Posterior cingulate gyrus (tissue), 11 donors: ENCODE data around the gene PODN.

Experiments used
- DNase-seq, 10 donors: peaks; one replicate each; pipeline versions ENCODE4 v3.0.0 to v3.0.0-alpha.2; 2020 to 2021; ENCODE audit warnings: mixed read lengths in 3 of 10
- intact Hi-C: fragments of 100-400 bp; cut with DNase I; formaldehyde crosslinking; loops from one replicate; pipeline ENCODE4 v1.15.1; 2023

PODN gene, protein sequence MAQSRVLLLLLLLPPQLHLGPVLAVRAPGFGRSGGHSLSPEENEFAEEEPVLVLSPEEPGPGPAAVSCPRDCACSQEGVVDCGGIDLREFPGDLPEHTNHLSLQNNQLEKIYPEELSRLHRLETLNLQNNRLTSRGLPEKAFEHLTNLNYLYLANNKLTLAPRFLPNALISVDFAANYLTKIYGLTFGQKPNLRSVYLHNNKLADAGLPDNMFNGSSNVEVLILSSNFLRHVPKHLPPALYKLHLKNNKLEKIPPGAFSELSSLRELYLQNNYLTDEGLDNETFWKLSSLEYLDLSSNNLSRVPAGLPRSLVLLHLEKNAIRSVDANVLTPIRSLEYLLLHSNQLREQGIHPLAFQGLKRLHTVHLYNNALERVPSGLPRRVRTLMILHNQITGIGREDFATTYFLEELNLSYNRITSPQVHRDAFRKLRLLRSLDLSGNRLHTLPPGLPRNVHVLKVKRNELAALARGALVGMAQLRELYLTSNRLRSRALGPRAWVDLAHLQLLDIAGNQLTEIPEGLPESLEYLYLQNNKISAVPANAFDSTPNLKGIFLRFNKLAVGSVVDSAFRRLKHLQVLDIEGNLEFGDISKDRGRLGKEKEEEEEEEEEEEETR

DNA sequence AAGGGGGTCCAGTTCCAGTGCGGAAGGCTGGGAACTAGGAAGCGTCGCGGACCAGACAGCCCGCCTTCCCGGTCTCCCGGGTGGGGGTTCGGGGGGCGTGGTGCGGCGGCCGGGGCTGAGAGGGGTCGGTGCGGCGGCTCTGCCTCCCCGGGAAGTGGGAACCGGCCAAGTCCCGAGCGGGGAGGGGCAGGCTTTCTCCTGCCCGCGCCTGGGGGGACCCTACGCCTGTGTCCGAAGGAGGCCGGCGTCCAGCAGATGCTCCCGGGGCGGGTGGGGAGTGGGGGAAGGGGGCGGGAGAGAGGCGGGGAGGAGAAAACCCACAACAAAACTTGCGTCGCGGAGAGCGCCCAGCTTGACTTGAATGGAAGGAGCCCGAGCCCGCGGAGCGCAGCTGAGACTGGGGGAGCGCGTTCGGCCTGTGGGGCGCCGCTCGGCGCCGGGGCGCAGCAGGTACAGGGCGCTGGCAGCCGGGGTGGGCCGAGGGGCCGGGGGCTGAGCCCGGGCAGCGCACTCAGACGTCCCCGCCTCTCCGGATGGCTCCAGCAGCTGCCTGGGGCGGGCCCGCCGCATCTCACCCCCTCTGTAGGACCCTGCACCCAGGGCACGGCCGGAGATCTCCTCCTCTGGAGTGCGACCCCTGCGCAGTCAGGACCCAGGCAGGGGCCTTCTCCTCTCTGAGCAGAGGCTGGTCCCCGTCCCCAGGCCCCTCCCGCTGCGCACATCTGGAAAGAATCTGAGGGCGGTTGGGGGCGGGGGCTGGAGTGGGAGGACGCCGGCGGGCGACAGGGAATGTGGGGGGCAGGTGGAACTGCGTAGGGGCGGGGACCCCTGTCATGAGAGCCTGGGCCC lies at the start of gene PODN:
Gene PODN, plus strand, starts transcription at position 355 of the 849 bp plus-strand sequence. CDS start 7,643 bp downstream, outside the sequence.
- DNase-seq = peak in 2 of 10 donors; percentile 87
- intact Hi-C loops = no loop called here

DNA sequence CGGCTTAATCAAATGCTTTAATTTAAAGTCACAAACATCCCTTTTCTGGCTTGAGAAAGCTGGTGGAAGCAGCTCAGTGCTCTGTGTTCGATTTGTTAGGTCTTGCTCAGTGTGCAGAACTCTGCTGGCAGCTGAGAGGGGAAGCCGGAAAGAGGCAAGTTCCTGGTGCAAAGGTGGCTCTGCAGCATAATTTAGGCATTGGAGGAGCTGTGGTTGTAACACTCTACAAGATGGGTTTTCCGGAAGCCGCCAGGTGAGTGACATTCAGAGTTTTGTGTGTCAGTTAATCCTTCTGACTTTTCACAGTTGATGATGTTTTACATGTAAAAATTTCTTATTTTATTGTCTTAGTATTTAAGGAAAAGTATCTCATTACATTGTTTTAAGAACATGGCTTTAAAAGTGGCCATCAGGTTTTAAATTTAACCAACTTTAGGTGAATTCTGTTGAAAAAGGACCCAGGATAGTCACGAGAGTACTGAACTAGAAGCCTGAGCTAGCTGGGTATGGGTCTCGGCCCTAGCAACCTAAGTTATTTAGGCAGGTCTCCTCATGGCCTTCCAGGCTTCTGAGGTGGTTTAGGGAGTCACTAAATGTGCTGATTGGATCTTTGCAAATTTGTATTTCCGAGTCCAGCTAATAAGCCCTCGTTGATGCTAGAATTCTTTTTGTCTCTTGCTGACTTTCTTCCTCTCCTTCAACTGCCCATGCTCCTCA lies 47.1 kb upstream of the PODN start:
- intact Hi-C loops = no loop called here
- DNase-seq = peak; percentile 46 to 93 (median 64)

DNA sequence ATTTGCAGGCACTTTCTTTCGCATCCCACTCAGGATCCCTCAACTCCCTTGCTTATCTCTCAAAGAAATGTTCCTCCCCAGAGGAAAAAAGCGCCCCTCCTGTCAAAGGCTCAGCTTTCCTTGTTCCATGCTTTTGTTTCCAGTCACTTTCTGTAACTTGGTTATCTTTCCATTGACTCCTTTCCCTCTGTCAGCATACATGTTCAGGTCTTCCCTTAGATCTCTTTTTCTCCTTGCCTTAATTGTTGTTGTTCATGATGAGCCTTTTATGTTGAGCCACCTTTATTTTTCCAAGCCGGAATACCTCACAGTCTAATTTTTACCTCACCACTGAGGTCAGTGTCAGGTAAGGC lies 46.5 kb upstream of the PODN start:
- DNase-seq = no peak

DNA sequence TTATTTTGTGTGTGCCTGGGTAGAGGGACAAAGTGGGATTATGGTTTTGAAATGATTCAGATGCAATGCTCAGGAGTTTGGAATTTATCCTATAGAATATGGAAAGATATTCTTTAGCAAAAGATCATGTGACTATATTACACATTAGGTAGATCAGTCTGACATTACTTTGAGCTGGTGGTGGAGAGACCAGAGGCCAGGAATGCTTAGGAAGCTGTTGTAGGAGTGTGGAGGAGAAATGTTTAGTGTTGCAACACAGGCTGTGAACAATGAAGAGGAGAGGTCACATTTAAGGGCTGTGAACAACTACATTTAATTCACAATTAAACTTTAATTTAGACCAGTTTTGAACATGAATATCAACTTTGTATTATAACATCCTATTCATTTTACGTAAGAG lies 45.3 kb upstream of the PODN start:
- DNase-seq = no peak
- intact Hi-C loops = no loop called here

More for the DNA sequence above, 46.5 kb upstream of the PODN start:
- intact Hi-C loops = no loop called here

DNA sequence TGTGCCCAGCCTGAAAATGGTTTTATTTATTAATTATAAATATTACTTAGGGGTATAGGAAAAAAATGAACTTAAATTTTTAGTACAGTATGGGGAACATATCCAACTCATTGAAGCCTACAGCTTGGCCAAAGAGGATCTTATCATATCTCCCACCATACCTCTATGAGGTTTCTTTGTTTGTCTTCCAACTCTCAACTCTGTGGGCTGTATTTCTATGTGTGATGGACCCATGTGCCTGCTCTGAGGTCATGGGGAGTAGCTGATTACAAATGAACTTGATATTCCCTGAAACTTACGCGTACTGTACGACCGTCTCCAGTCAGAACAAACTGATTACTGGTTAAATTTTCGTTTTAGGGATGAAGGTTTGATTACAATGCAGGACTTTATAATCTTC lies 41.4 kb upstream of the PODN start:
- intact Hi-C loops = no loop called here
- DNase-seq = no peak

DNA sequence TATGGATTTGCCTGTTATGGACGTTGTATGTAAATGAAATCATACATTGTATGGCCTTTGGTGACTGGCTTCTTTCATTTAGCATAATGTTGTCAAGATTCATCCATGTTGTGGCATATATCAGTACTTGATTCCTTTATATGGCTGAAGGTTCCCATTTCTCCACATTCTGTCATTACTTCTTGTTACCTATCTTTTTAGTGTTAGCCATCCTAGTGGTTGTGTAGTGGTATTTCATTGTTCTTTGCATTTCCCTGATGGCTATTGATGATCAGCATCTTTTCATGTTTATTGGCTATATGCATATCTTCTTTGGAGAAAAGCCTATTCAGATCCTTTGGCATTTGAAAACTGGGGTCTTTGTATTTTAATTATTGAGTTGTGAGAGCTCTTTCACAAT lies 39.8 kb upstream of the PODN start:
- DNase-seq = no peak
- intact Hi-C loops = no loop called here

DNA sequence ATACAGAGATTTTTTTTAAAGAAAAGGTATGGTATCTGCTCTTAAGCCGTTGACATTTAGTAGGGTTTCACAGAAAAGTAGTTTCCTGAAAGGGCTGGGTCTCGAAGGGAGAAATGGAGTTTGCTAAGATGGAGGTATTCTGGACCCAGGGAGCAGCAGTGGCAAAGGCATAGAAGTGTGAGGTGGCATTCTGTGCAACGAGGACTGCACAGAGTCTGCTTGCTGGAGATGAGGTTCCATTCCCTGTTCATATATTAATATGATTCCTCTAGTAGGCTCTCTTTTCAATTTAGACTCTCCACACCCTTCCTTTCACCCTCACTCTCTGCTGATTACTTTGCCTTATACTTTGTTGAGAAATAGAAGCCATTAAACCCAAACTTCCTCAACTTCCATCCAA lies 38.5 kb upstream of the PODN start:
- no peak for DNase-seq
- intact Hi-C loops = no loop called here

DNA sequence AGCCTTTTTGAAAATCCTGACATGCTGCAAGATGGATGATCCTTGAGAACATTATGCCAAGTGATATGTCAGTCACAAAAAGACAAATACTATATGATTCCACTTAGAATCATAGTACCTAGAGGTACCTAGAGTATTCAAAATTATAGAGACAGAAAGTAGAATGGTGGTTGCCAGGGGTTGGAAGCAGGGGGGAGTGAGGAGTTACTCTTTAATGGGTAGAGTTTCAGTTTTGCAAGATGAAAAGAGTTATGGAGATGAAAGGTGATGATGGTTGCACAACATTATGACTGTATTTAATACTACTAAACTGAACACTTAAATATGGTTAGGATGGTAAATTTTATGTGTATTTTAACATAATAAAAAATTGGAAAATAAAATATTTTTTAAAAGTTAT lies 37.9 kb upstream of the PODN start:
- intact Hi-C loops = no loop called here
- no peak for DNase-seq

DNA sequence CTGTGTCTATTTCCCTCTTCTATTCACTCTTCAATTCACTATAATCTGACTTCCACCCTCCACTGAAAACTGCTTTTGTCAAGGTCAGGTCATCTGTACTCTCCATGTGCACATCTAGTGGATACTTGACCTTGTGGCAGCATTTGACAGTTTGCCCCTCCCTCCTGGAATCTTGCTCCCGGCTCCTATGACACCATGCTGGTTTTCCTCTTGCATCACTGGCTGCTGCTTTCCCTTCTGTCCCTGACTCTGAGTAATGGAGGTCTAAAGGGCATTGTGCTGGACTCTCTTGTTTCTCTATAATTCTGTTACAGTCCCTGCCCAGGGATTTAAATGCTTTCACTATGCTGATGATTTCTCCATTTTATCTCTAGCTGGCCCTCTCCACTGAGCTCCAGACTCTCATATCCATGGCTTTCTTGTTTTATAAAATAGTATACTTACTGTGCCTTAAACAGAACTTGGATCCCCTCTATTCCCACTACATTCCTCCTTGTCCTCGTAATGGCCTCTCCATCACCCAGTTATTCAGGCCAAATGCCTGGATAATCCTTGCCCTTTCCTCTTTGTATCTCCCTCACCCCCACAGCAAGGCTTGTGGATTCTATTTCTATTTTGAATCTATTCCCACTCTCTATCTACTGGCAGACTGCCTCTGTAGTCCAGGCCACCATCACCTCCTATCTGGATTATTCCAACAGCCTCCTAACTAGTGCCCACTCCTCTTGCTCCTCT lies 36.8 kb upstream of the PODN start:
- DNase-seq = no peak
- intact Hi-C loops = no loop called here

DNA sequence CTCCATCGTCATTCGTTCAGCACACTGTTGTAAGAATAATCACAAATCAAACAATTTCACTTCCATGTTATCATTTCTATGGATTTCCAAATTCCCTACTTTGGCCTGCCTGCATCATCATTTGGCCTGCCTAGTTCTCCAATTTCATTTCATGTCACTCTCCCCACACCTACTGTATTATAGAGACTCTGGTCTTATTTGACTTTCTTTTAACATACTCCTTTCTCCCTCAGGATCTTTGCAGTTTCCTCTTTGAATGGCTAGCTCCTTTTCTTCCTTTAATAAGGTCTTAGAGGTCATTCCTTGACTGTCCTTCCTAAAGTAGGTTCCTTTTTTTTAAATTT lies 36.3 kb upstream of the PODN start:
- DNase-seq = no peak
- intact Hi-C loops = no loop called here

DNA sequence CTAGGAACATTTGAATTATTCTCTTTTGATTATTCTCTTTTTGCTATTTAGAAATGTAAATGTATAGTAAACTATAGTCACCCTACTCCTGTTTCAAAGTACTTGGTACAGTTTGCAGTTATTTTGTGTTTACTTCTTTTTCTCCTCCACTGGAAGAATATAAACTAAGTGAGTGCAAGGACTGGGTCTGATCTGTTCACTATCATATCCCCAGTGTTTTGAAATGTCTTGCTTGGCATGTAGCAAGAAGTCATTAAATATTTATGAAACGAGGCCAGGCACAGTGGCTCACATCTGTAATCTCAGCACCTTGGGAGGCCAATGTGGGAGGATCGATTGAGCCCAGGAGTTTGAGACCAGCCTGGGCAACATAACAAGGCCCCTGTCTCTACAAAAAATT lies 35.8 kb upstream of the PODN start:
- intact Hi-C loops = no loop called here
- no peak for DNase-seq

DNA sequence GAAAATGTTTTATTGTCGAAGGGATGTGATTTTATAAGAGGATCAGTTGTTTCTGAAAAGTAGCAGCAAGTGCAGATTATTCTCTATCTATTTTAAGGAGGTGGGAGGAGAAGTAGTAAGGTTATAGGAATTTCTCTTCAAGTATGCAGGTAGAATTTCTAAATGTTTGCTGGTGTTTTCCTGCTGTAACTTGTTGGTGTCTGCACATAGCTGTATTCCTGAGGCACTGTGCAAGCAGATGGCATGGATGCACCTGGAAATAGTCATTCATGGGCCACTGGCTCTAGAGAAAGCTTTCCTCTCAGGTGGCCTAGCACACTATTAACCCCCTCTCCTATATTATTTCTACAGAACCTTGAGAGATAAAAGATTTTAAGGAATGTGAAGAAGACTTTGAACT lies 30.3 kb upstream of the PODN start:
- DNase-seq = no peak
- intact Hi-C loops = no loop called here

DNA sequence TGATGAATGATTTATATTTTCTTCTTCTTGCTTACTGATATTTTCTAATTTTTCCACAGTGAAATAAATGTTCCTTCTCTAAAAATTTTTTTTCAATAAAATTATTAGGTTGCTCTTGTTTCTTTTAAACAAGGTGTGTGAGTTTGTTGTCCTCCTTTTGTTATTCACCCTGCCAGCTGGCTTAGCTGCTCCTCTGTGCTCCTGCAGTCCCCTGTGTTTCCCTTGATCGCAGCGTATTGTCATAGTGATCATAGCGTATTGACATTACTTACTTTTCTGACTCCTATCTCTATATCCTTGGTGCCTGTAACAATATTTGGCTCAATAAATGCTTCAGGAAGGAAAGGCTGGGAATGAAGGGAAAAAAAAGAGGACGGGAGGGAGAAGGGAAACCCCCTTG lies 24.9 kb upstream of the PODN start:
- intact Hi-C loops = no loop called here
- DNase-seq = no peak

DNA sequence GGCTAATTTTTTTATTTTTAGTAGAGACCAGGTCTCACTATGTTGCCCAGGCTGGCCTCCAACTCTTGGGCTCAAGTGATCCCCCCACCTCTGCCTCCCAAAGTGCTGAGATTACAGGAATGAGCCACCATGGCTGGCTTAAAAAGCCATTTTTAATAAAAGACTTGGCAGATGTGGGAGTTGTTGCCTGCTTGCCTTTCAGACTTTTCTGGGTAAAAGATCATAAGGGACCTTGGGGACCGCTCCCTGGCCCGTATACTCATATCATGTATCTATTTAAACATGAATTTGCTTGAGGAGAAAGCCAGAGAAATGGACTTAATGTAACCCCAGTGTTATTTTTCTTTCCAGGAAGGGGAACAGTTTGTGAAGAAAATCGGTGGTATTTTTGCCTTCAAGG lies 23.4 kb upstream of the PODN start:
- intact Hi-C loops = no loop called here

DNA sequence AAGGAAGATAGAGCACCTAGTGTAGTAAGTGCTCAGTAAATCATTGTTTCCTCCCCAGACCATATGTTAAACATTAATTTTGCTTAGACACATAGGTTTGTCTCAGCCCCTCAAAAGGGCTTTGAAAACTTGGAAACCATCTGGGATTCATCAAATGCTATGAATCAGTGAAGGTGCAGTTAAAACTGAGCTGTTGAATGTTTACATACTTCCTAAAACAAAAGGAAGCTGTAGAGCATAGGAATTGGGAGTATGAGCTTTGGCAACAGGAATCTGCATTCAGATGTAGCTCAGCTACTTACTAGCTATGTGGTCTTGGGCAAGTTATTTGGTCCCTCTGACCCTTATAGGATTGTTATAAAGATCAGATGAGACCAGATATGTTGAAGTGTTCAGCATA lies 18.7 kb upstream of the PODN start:
- DNase-seq = no peak
- intact Hi-C loops = no loop called here

More for the DNA sequence above, 23.4 kb upstream of the PODN start:
- no peak for DNase-seq

DNA sequence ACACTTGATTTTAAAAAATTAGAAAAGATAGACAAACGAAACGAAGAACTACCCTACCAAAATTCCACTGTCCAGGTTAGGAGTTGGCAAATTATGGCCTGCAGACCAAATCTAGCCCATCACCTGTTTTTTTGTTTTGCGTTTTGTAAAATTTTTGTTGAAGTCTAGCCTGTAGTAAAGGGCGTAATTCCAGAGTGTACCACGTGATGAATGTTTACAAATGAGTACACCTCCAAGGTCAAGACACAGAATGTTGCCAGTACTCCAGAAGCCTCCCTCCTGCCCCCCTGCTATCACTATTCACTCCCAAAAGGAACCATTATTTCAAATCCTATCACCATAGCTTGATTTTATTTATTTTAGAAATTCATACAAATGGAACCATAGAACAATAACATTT lies 17.1 kb upstream of the PODN start:
- DNase-seq = no peak
- intact Hi-C loops = no loop called here

DNA sequence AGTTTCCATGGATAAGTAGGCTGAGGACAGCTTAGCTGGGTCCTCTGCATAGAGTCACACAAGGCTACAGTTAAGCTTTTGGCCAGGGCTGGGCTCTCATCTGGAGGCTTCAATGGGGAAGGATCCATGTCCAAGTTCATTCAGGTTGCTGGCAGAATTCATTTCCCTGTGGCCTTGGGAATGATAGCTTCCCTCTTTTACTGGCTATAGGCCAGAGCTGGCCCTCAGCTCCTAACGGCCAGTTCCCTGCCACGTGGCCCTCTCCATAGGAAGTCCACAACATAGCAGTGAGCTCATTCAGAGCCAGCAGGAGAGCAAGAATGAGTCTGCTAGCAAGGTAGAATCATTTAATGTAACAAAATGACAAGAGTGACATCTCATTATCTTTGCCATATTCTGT lies 15.1 kb upstream of the PODN start:
- intact Hi-C loops = no loop called here
- DNase-seq = no peak

DNA sequence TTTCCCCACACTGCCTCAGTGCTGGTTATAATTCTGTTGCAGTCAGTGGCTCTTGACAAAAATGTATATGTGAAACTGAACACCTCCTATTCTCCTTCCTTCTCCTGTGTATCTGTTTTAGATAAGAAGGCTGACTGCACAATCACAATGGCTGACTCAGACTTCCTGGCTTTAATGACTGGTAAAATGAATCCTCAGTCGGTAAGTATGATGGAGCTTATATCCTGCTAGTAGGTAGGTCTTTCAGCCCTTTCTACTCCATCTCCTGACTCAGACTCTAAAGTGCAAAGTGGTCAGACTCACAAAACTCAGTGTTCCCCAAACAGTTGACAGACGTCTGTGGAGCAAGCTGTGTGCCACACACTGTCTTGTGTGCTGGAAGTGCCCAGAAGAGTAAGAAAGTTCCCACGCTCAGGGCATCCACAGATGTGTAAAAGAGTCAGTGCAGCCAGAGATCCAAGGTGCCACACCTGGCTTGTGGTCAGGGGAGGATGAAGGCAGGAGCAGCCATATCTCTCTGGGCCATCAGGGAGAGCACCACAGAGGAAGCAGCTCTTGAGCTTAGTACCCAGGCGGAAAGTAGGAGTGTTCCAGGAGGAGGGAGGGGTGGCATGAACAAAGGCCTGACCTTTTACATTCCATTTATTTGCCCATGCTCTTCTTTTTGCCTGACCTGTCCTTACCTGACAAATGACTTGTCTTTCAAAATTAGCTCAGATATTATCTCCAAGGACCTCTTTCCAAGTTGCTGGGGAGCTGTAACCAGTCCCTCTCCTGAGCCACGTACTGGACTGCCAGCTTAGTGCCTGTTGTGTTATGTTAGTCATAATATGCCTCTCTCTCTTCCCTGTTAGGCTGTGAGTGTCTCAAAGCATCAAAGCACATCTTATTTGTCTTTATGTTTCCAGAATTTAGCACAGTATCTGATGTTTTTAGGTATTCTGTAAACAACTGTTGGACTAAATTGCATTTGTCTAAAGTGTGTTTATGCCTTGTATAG lies 14.0 kb upstream of the PODN start:
- intact Hi-C loops = no loop called here
- no peak for DNase-seq

DNA sequence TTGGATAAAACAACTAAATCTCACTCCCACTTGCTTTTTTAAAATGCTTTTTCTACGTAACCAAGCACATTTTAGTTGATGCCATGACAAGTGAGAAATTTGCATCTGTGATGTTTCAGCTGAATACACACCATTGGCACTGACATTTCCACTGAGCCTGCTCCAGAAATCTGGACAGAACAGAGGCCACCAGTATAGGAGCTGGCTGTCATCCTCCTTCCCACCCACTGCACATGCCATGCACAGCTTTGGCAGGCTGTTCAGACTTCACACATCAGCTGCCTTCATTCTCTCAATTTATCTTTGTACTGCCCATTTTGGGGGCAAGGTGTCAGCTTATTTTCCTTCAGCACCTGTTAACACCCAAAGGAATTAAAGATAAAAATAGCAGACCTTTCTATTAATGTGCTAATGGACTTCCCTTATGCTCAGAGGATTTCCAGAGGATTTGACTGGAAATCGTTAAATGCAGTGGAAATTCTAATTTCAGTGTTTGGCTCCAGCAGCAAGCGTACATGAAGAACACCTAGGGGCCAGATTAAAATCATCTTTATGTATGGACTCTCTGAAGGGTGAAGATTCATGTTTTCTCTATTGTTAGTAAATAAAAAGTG lies 12.9 kb upstream of the PODN start:
- intact Hi-C loops = no loop called here

More for the DNA sequence above, 12.9 kb upstream of the PODN start:
- peak in 5 of 10 donors; percentile 44 to 89 (median 48) for DNase-seq
